HEK293 (cell line): ENCODE data around the gene NRIP2.

Experiments
- CTCF ChIA-PET: fragments of 350-600 bp; formaldehyde crosslinking; extraction: SDS; loops from one replicate; lab custom pipeline; 2021; ENCODE audit warnings: antibody characterized with exemption; lab: Yijun Ruan, JAX
- POLR2A ChIA-PET: fragments of 300-600 bp; formaldehyde crosslinking; extraction: SDS; loops from one replicate; lab custom pipeline; 2020; ENCODE audit warnings: antibody characterized with exemption, inconsistent platforms; lab: Yijun Ruan, JAX
- H3K27ac ChIP-seq: fragments of 200-500 bp; sonication (Bioruptor generic); 2 replicates; pipeline ENCODE4 v1.5.1; 2014; ENCODE audit warnings: low read depth, low read length, control low read depth, inconsistent platforms; ENCODE audit errors: extremely low read depth
- H3K36me3 ChIP-seq, 2 experiments: fragments of 200-500 bp in 1 of 2; sonication (Bioruptor generic) in 1 of 2; 1 replicate in 1 of 2; 2 replicates in 1 of 2; pipeline ENCODE4 v1.5.1; 2014 to 2017; ENCODE audit warnings: inconsistent platforms in 2 of 2, low read length in 2 of 2; ENCODE audit not compliant: control insufficient read depth in 2 of 2, insufficient read depth in 1 of 2
- H3K4me1 ChIP-seq: fragments of 200-500 bp; sonication (Bioruptor generic); 2 replicates; pipeline ENCODE4 v1.5.1; 2014; ENCODE audit warnings: mild to moderate bottlenecking, low read length, inconsistent platforms; ENCODE audit not compliant: control insufficient read depth, insufficient read depth
- H3K4me3 ChIP-seq: 2 replicates; pipeline ENCODE4 v1.5.1; 2011; ENCODE audit warnings: low read depth, mild to moderate bottlenecking, control low read depth, low read length, moderate library complexity
- H3K9me3 ChIP-seq: fragments of 200-500 bp; sonication (Bioruptor generic); 2 replicates; pipeline ENCODE4 v1.5.1; 2014; ENCODE audit warnings: low read depth, low read length, inconsistent platforms; ENCODE audit not compliant: control insufficient read depth, insufficient read depth
- KLF10 ChIP-seq: fragments of 450-650 bp; IDR thresholded peaks from 2 replicates; pipeline ENCODE4 v1.5.1; 2018; ENCODE audit warnings: missing biosample characterization, mild to moderate bottlenecking, missing genetic modification characterization
- KLF9 ChIP-seq: fragments of 450-650 bp; formaldehyde crosslinking; IDR thresholded peaks from 2 replicates; pipeline ENCODE4 v1.5.1; 2016; ENCODE audit warnings: missing biosample characterization, missing genetic modification characterization, low read depth
- PRDM10 ChIP-seq: fragments of 450-650 bp; formaldehyde crosslinking; IDR thresholded peaks from 2 replicates; pipeline ENCODE4 v1.5.1; 2016; ENCODE audit warnings: missing biosample characterization, missing genetic modification characterization
- PRDM4 ChIP-seq: fragments of 450-650 bp; formaldehyde crosslinking; IDR thresholded peaks from 2 replicates; pipeline ENCODE4 v1.5.1; 2017; ENCODE audit warnings: missing biosample characterization, missing genetic modification characterization
- SP3 ChIP-seq: fragments of 450-650 bp; formaldehyde crosslinking; IDR thresholded peaks from 2 replicates; pipeline ENCODE4 v1.5.1; 2016; ENCODE audit warnings: missing biosample characterization, missing genetic modification characterization
- TRIM28 ChIP-seq: IDR thresholded peaks from 2 replicates; pipeline ENCODE4 v1.6.1; 2011; ENCODE audit warnings: low read length, control low read depth, borderline replicate concordance
- ZBTB11 ChIP-seq: fragments of 450-650 bp; formaldehyde crosslinking; conservative IDR thresholded peaks from 2 replicates; pipeline ENCODE4 v1.5.1; 2016; ENCODE audit warnings: low read depth, missing biosample characterization, missing genetic modification characterization
- ZBTB17 ChIP-seq: fragments of 450-650 bp; formaldehyde crosslinking; IDR thresholded peaks from 2 replicates; pipeline ENCODE4 v1.5.1; 2016; ENCODE audit warnings: missing biosample characterization, missing genetic modification characterization
- ZBTB21 ChIP-seq: fragments of 450-650 bp; formaldehyde crosslinking; IDR thresholded peaks from 2 replicates; pipeline ENCODE4 v1.5.1; 2017; ENCODE audit warnings: missing biosample characterization, missing genetic modification characterization
- ZFP3 ChIP-seq: fragments of 450-650 bp; formaldehyde crosslinking; IDR thresholded peaks from 2 replicates; pipeline ENCODE4 v1.5.1; 2016; ENCODE audit warnings: low read depth, missing biosample characterization, missing genetic modification characterization
- ZNF10 ChIP-seq: fragments of 450-650 bp; formaldehyde crosslinking; IDR thresholded peaks from 2 replicates; pipeline ENCODE4 v1.5.1; 2017; ENCODE audit warnings: missing biosample characterization, missing genetic modification characterization
- ZNF132 ChIP-seq: fragments of 450-650 bp; formaldehyde crosslinking; IDR thresholded peaks from 2 replicates; pipeline ENCODE4 v1.5.1; 2017; ENCODE audit warnings: missing biosample characterization, missing genetic modification characterization, borderline replicate concordance
- ZNF2 ChIP-seq: fragments of 450-650 bp; formaldehyde crosslinking; IDR thresholded peaks from 2 replicates; pipeline ENCODE4 v1.5.1; 2016; ENCODE audit warnings: missing biosample characterization, missing genetic modification characterization
- ZNF423 ChIP-seq: fragments of 450-650 bp; formaldehyde crosslinking; IDR thresholded peaks from 2 replicates; pipeline ENCODE4 v1.5.1; 2016; ENCODE audit warnings: missing biosample characterization, missing genetic modification characterization
- ZNF561 ChIP-seq: fragments of 450-650 bp; IDR thresholded peaks from 2 replicates; pipeline ENCODE4 v1.5.1; 2018; ENCODE audit warnings: missing biosample characterization, missing genetic modification characterization, borderline replicate concordance
- ZNF621 ChIP-seq: fragments of 450-650 bp; formaldehyde crosslinking; IDR thresholded peaks from 2 replicates; pipeline ENCODE4 v1.5.1; 2017; ENCODE audit warnings: missing biosample characterization, missing genetic modification characterization
- ZNF654 ChIP-seq: fragments of 450-650 bp; formaldehyde crosslinking; IDR thresholded peaks from 2 replicates; pipeline ENCODE4 v1.5.1; 2016; ENCODE audit warnings: low read depth, missing biosample characterization, missing genetic modification characterization
- ZNF670 ChIP-seq: fragments of 450-650 bp; formaldehyde crosslinking; IDR thresholded peaks from 2 replicates; pipeline ENCODE4 v1.5.1; 2016; ENCODE audit warnings: missing biosample characterization, missing genetic modification characterization, low read depth
- ZNF785 ChIP-seq: fragments of 450-650 bp; formaldehyde crosslinking; IDR thresholded peaks from 2 replicates; pipeline ENCODE4 v1.5.1; 2016; ENCODE audit warnings: missing biosample characterization, missing genetic modification characterization

Gene NRIP2

GRCh38 chr12:2853626-2854025, 18.8 kb upstream of the NRIP2 start (continued):
- peak; percentile 71; the same call in 1 of the 2 replicates for TF ChIP-seq ZNF2 (tag by site-specific recombination)
- TF ChIP-seq ZBTB17 (tag by site-specific recombination), result 0 out of 2 replicates have a peak, but pooled peaks have one; percentile 39
- TF ChIP-seq PRDM10 (tag by site-specific recombination), result 0 out of 2 replicates have a peak, but pooled peaks have one; percentile 41
- TF ChIP-seq ZNF654 (tag by site-specific recombination), result peak; percentile 36; the same call in 1 of the 2 replicates

- POLR2A ChIA-PET, result no interaction called here
- no peak overlapping the region for H3K4me3 ChIP-seq
- H3K4me1 ChIP-seq, result no peaks in the 10 kb centered on the region
- no peaks in the 10 kb centered on the region for H3K9me3 ChIP-seq
- CTCF ChIA-PET, result interaction anchor here (0.7 to 1.4 kb wide), 4 partner anchors 9 to 459 kb away, joined by 3 to 10 read pairs (median 4); no protein-coding TSS in a partner anchor
- TF ChIP-seq ZNF670, result no peak
- TF ChIP-seq ZBTB21 (tag by site-specific recombination), result no peak
- no peak for TF ChIP-seq KLF9 (tag by site-specific recombination)
- TF ChIP-seq ZNF621 (tag by site-specific recombination), result no peak
- TF ChIP-seq ZNF2 (tag by site-specific recombination), result no peak
- no peak for TF ChIP-seq TRIM28
- no peak for TF ChIP-seq SP3 (tag by site-specific recombination)
- TF ChIP-seq ZFP3 (tag by site-specific recombination), result no peak
- no peak for TF ChIP-seq ZNF132 (tag by site-specific recombination)
- TF ChIP-seq ZNF423 (tag by site-specific recombination), result no peak
- TF ChIP-seq PRDM4 (tag by site-specific recombination), result no peak
- TF ChIP-seq ZNF561 (tag by site-specific recombination), result no peak
- no peak for TF ChIP-seq ZNF785 (tag by site-specific recombination)
- TF ChIP-seq ZBTB11, result no peak
- no peak for TF ChIP-seq KLF10 (tag by site-specific recombination)
- TF ChIP-seq ZNF10 (tag by site-specific recombination), result no peak
- peaks cover 0 to 2% of the 10 kb centered on the region in 2 experiments; a peak in 2 of 3 replicates for H3K36me3 ChIP-seq
- H3K27ac ChIP-seq, result no peak overlapping the region
Observed at GRCh38 chr12:2851931-2852330, 17.1 kb upstream of the NRIP2 start.
